Measurements from ENCODE around the gene SEZ6L2.
"Not testable (repeated sequence)": the region's sequence is repeated elsewhere in the genome, so short reads cannot be mapped to it uniquely, and the experiment has no call there.

The SEZ6L2 gene

GRCh38 chr16:29910819-29911675 is 11.7 kb upstream of the SEZ6L2 start:
- no peak for DNase-seq (ENCODE audit: low spot score)

DNA sequence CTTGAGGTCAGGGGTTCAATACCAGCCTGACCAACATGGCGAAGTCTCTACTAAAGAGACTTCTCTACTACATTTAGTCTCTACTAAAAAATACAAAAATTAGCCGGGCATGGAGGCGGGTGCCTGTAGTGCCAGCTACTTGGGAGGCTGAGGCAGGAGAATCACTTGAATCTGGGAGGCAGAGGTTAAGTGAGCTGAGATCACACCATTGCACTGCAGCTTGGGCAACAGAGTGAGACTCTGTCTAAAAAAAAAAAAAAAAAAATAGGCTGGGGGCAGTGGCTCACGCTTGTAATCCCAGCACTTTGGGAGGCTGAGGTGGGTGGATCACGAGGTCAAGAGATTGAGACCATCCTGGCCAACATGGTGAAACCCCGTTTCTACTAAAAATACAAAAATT is 10.5 kb upstream of the SEZ6L2 start:
- not testable (repeated sequence) for DNase-seq (ENCODE audit: low spot score)

DNA sequence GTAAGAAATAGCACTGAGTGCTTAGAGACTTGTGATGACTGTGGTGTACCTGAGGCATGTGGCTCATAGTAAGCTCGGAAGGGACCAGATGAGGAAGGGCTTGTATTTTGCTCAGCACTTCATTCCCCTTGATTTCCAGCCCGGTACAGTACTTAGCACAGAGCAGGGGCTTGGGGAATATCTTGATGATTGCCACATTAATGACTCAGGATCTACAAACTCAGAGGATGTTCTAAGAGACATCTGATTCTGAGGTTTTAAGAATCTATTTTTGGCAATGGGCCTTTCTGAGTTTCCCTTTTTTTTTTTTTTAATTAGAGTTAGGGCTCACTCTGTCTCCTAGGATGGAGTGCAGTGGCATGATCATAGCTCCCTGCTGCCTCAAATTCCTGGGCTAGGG is 10.0 kb upstream of the SEZ6L2 start:
- DNase-seq (ENCODE audit: low spot score), result no peak

- DNase-seq (ENCODE audit: low spot score), result no peak
Measured at GRCh38 chr16:29908719-29909220, 9.4 kb upstream of the SEZ6L2 start.

GRCh38 chr16:29907973-29908372 is 8.6 kb upstream of the SEZ6L2 start:
- no peak for DNase-seq (ENCODE audit: low spot score)

DNA sequence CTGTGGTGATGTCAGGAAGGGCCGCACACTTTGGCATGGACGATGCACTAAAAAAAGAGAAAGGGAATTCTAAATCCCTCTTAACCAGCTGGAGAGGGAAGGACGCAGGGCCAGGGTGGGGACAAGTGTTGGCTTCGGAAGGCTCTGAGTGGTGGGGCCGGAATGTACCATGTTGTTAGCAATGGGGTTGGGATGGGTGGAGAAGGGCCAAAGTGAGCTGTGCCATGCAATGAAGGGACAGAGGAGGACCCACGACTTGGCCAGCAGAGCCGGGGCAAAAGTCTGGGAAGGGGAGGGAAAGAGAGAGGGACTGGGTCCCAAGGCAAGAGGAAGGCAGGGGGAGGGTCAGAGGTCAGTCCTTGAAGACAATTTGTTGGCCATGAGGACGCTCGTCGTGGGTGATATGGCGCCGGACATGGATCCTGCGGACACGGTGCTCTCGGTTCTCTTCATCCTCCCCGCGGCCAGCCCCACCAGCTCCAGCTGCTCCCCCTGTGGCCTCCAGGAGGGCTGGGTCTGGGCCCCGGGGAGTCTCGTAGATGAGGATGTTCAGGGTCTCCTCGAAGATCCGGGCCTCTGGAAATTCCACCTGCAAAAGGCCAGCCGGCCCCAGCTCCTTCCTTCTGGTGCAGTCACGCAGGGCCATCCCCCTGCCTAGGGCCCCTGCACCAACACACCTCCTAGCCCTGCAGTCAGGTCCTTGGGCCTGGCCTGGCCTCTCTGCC is 7.3 kb upstream of the SEZ6L2 start:
- DNase-seq (ENCODE audit: low spot score), result no peak

DNA sequence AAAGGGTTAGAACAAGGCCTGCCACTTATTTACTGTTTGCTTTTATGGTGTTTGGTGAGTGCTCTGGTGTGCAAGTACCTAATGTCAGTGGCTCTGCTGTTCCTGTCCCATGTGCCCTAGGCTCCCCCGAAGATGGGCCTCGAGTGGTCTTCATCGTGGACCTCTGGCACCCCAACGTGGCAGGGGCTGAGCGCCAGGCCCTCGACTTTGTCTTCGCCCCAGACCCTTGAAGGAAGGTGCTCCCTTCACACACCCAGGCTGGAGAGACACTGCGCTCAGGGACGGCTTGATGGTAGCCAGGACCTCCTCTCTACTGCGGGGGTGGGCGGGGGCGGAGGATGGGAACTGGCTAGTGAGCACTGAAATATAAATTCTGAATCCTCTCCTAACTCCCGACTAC is 6.3 kb upstream of the SEZ6L2 start:
- no peak for DNase-seq (ENCODE audit: low spot score)

DNA sequence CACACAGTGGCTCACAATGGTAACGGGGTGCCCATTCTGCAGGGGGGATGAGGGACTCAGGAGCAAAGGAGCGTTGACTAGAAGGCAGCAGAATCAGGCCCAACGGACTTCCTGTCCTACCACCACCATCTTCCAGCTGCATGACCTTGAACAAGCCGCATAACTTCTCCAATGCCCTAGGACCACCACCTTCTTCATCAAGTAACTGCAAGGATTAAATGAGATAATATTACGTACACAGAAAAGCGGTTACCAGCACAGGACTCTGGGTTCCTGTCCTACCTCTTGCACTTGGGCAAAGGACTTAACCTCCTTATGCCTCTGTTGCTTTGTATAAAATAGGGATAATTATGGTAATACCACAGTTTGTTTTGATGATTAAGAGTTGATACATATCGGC is 5.6 kb upstream of the SEZ6L2 start:
- no peak for DNase-seq (ENCODE audit: low spot score)

DNA sequence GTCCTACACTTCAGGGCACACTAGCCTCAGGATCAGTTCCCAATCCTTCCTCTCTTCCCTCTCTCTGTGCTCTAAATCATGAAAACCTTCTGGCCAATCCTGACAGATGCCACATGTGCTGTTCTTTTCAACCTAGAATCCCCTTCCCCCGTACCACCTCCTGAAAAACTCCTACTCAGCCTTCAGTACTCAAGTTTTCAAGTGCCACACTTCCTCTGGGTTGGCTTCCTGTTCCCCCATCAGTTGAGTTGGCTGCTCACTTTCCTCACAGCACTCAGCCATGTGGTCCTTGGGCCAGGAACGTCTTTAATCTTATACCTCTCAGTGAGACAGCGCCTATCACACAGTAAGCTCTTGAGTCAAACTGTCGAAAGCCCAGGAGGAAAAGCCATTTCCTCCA is 4.2 kb upstream of the SEZ6L2 start:
- no peak for DNase-seq (ENCODE audit: low spot score)

DNA sequence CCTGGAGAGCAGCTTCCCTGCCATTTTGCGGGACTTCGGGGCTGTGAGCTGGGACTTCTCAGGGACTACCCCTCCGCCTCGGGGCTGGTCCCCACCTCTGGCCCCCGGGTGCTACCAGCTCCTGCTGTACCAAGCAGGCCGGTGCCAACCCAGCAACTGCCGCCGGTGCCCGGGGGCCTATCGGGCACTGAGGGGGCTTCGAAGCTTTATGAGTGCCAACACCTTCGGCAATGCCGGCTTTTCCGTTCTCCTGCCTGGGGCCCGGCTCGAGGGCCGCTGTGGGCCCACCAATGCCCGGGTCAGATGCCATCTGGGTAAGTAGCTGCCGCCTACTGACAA is 2.2 kb upstream of the SEZ6L2 start:
- no peak for DNase-seq (ENCODE audit: low spot score)

- peak; percentile 29 for DNase-seq (ENCODE audit: low spot score)
Measured at GRCh38 chr16:29900888-29901606, 1.7 kb upstream of the SEZ6L2 start.

GRCh38 chr16:29900102-29900887 is 945 bp upstream of the SEZ6L2 start, which contains the start of gene ASPHD1:
ASPHD1 (plus strand) TSS chr16:29900488; CDS start chr16:29900972, 484 bp downstream.
- DNase-seq (ENCODE audit: low spot score), result peak; percentile 87

GRCh38 chr16:29898804-29899515 is 390 bp downstream of the SEZ6L2 start:
- no peak for DNase-seq (ENCODE audit: low spot score)

DNA sequence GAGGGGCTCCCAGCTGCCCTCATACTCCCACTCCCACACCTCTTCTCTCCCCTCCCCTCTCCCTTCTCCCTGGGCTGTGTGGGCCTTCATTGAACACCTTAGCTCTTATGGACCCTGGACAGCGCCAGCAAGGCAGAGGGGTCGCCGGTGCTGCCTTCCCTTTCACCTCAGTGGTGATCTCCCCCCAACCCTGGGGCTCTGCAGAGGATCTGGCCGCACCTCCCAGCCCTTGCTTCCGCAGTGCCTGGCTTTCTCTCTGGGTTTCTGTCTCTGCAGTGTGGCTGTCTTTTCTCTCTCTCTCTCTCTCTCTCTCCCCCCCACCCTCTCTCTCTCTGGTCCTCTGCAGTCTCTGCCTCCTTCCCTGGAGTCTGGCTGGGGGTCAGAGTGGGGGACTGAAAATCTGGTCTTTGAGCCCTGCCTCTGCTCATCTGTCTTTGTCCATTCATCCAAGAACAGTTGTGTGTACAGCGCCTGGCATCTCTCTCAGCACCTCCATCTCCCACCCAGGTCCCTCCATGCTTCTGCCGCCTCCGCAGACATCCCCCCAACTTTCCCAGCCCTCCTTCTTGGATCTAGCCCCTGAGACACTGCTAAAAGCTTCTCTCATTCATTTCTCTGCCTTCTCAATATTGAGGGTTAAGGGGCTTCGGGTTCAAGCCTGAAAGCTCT is 1.1 kb downstream of the SEZ6L2 start:
- no peak for DNase-seq (ENCODE audit: low spot score)

GRCh38 chr16:29897333-29897732 is 2.0 kb downstream of the SEZ6L2 start:
- DNase-seq (ENCODE audit: low spot score), result no peak

- DNase-seq (ENCODE audit: low spot score), result no peak
Measured at GRCh38 chr16:29896841-29897240, 2.5 kb downstream of the SEZ6L2 start.

DNA sequence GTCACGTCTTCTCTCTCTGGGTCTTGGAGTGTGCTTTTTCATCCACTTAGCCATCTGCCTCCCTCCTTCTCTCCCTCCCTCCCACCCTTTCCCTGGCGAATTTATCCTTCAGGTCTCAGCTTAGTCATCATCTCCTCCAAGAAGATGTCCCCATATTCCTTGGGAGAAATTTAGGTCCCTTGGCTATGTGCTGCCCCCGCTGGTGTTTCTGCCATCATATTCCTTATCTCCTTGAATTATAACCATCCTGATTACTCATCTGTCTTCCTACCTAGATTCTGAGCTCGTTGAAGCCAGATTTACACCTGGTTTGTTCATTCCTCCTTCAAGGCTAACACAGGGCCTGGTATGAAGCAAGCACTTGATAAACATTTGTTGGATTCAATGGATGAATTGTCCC is 5.0 kb downstream of the SEZ6L2 start:
- DNase-seq (ENCODE audit: low spot score), result no peak

GRCh38 chr16:29893553-29893952 is 5.8 kb downstream of the SEZ6L2 start:
- no peak for DNase-seq (ENCODE audit: low spot score)

- no peak for DNase-seq (ENCODE audit: low spot score)
Measured at GRCh38 chr16:29892458-29892813, 6.9 kb downstream of the SEZ6L2 start.
